Neural progenitor cell (in vitro differentiated cells): ENCODE measurements around the gene RUNX3.

Source experiments
- CTCF ChIP-seq: fragments of 200-600 bp; sonication (generic); IDR thresholded peaks from 2 replicates; pipeline ENCODE4 v1.5.1; 2017; ENCODE audit warnings: antibody characterized with exemption, mild to moderate bottlenecking
- EZH2 ChIP-seq: fragments of 200-600 bp; sonication (generic); IDR thresholded peaks from 2 replicates; pipeline ENCODE4 v1.6.1; 2017; ENCODE audit warnings: antibody characterized with exemption, mild to moderate bottlenecking, moderate library complexity

GRCh38 chr1:24858277-24858676 is 71.8 kb downstream of the RUNX3 start:
- no peak for TF ChIP-seq CTCF
- no peak for TF ChIP-seq EZH2
